ENCODE data around the gene P3R3URF.

P3R3URF gene

GRCh38 chr1:46184920-46185658, 8.8 kb upstream of the P3R3URF start:
- CTCF ChIA-PET: interaction anchor here (5.2 to 16.5 kb wide), 3 partner anchors 17 to 148 kb away, joined by 29 to 256 read pairs (median 51); no protein-coding TSS in a partner anchor
- TF ChIP-seq CTCF (IDR thresholded peaks at IDR 0.05; ENCODE audit: control extremely low read depth, extremely low read depth, low read depth, missing control alignments): no peak

GRCh38 chr1:46183926-46184557, 7.8 kb upstream of the P3R3URF start:
- peak; percentile 50 for DNase-seq (ENCODE audit: extremely low spot score)
- ChIA-PET CTCF (interaction anchor here (0.8 to 16.5 kb wide), 7 partner anchors 12 to 265 kb away, joined by 3 to 256 read pairs (median 5); no protein-coding TSS in a partner anchor), POLR2A (interaction anchor here (0.6 kb wide), 1 partner anchor 123 kb away, joined by 3 read pairs; no protein-coding TSS in a partner anchor)
- TF ChIP-seq CTCF (IDR thresholded peaks at IDR 0.05; ENCODE audit: control extremely low read depth, extremely low read depth, low read depth, missing control alignments): no peak

More at GRCh38 chr1:46184920-46185658, 8.8 kb upstream of the P3R3URF start:
- POLR2A ChIA-PET: no interaction called here
- DNase-seq (ENCODE audit: extremely low spot score): no peak

- DNase-seq (ENCODE audit: extremely low spot score): no peak
- no peak for TF ChIP-seq CTCF (IDR thresholded peaks at IDR 0.05; ENCODE audit: control extremely low read depth, extremely low read depth, low read depth, missing control alignments)
- ChIA-PET CTCF (interaction anchor here (0.8 to 16.5 kb wide), 8 partner anchors 11 to 264 kb away, joined by 3 to 256 read pairs (median 4); no protein-coding TSS in a partner anchor), POLR2A (interaction anchor here (0.6 kb wide), 1 partner anchor 410 kb away, joined by 6 read pairs; no protein-coding TSS in a partner anchor)
These were observed 7.0 kb upstream of the P3R3URF start for GRCh38 chr1:46183079-46183847.

- no peak for TF ChIP-seq CTCF (IDR thresholded peaks at IDR 0.05; ENCODE audit: control extremely low read depth, extremely low read depth, low read depth, missing control alignments)
- DNase-seq (ENCODE audit: extremely low spot score): no peak
- ChIA-PET POLR2A (no interaction called here), CTCF (interaction anchor here (0.6 to 16.5 kb wide), 21 partner anchors 10 to 223 kb away, joined by 3 to 256 read pairs (median 4); partner anchors contain the start of genes PIK3R3 and POMGNT1)
These were observed 5.3 kb upstream of the P3R3URF start for GRCh38 chr1:46181343-46182260.

- TF ChIP-seq CTCF (IDR thresholded peaks at IDR 0.05; ENCODE audit: control extremely low read depth, extremely low read depth, low read depth, missing control alignments): peak; percentile 43
- DNase-seq (ENCODE audit: extremely low spot score): no peak
- ChIA-PET CTCF (interaction anchor here (0.7 to 16.5 kb wide), 16 partner anchors 8 to 535 kb away, joined by 3 to 256 read pairs (median 4); partner anchors contain the start of gene POMGNT1), POLR2A (no interaction called here)
These were observed 3.9 kb upstream of the P3R3URF start for GRCh38 chr1:46180082-46180616.

All from GM10248 (cell line).